Measurements from ENCODE around the gene ZNF124. TPM values are rescaled to one million over a fixed set of nuclear protein-coding genes. Genes with fewer than 3 reads are reported as not detected.
"Not testable (repeated sequence)": the region's sequence is repeated elsewhere in the genome, so short reads cannot be mapped to it uniquely, and the experiment has no call there.

Gene ZNF124
- total RNA-seq, 3 donors from 2014 or later, result 16.8 to 54.2 (median 46.5) TPM

DNA sequence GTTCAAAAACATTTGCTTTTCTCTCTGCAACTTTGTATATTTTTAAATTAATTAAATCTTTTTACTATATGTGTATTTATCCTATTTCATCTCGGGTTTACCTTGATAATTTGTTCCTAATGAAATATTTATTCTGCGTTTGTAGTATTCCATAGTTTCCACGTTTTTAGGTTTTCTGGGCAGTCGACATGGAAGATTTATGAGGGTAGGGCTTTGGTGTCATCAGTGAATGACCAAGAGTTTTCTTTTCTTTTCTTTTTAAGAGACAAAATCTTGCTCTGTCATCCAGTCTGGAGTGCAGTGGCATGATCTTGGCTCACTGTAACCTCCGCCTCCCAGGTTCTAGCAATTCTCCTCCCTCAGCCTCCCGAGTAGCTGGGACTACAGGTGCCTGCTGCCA is 50.4 kb downstream of the ZNF124 start:
- Histone ChIP-seq H3K4me3 (no peak overlapping the region), H3K9me3 (no peaks in the 10 kb centered on the region), H3K4me1 (no peaks in the 10 kb centered on the region), H3K36me3 (no peaks in the 10 kb centered on the region), H3K27ac (no peak overlapping the region), H3K27me3 (no peaks in the 10 kb centered on the region)
- no peak for DNase-seq (ENCODE audit: low spot score in 2 of 2)
- TF ChIP-seq POLR2AphosphoS5 (IDR thresholded peaks at IDR 0.05) (no peak), POLR2A (IDR thresholded peaks at IDR 0.05) (no peak)
- TF ChIP-seq, protein P1, sequence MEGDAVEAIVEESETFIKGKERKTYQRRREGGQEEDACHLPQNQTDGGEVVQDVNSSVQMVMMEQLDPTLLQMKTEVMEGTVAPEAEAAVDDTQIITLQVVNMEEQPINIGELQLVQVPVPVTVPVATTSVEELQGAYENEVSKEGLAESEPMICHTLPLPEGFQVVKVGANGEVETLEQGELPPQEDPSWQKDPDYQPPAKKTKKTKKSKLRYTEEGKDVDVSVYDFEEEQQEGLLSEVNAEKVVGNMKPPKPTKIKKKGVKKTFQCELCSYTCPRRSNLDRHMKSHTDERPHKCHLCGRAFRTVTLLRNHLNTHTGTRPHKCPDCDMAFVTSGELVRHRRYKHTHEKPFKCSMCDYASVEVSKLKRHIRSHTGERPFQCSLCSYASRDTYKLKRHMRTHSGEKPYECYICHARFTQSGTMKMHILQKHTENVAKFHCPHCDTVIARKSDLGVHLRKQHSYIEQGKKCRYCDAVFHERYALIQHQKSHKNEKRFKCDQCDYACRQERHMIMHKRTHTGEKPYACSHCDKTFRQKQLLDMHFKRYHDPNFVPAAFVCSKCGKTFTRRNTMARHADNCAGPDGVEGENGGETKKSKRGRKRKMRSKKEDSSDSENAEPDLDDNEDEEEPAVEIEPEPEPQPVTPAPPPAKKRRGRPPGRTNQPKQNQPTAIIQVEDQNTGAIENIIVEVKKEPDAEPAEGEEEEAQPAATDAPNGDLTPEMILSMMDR (IDR thresholded peaks at IDR 0.05), result no peak
- intact Hi-C loops (cut with DNase I; ENCODE audit: low total_unique reads), result no loop called here

DNA sequence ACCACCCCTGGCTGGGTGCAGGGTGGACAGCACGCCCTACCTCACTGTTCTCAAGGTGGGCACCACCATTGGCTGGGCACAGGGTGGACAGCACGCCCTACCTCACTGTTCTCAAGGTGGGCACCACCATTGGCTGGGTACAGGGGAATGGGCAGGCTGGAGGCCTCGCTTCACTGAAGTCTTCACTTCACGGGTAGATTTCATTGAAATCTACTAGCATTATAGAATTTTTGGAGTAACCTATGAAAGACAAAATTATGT is 51.5 kb downstream of the ZNF124 start:
- DNase-seq (ENCODE audit: low spot score in 2 of 2); intact Hi-C loops (cut with DNase I; ENCODE audit: low total_unique reads); H3K36me3 ChIP-seq; H3K9me3 ChIP-seq; H3K27me3 ChIP-seq; H3K4me1 ChIP-seq; H3K27ac ChIP-seq; H3K4me3 ChIP-seq: not testable (repeated sequence)

DNA sequence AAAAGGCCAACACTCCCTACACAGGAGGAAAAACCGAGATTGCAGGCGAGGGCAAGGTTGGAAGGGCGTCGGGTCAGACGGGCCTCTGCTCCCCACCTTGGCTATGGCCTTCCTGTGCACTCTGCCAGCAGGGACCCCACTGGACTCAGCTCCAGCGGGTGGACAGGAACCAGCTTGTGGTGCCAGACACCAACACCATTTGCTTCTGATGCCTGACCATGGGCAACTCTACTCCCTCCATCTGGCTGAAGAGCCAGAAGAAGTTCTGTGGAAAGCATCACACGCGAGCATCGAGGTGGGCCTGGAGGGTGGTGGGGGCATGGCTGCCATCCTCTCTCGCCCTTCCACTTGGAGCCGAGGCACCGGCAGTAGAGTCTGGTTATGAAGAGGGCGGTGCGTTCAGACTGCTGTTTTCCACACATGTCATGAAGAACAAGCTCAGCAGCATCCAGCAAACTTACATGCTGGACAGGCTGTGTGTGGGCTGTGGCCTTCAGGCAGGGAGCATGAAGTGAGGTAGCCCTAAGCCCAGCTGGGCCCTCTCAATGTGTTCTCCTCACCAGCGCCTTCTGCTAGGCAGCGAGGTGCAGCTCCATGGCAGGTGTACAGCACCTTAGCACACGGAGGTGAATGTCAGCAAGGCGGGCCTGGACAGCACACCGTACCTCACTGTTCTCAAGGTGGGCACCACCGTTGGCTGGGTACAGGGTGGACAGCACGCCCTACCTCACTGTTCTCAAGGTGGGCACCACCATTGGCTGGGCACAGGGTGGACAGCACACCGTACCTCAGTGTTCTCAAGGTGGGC is 52.0 kb downstream of the ZNF124 start:
- H3K4me3 ChIP-seq, result no peak overlapping the region
- no peak overlapping the region for H3K27ac ChIP-seq
- no peaks in the 10 kb centered on the region for H3K27me3 ChIP-seq
- H3K36me3 ChIP-seq, result no peaks in the 10 kb centered on the region
- intact Hi-C loops (cut with DNase I; ENCODE audit: low total_unique reads), result no loop called here
- TF ChIP-seq POLR2AphosphoS5 (IDR thresholded peaks at IDR 0.05) (no peak), POLR2A (IDR thresholded peaks at IDR 0.05) (no peak)
- TF ChIP-seq, protein P1 (IDR thresholded peaks at IDR 0.05), result no peak
- no peaks in the 10 kb centered on the region for H3K4me1 ChIP-seq
- no peaks in the 10 kb centered on the region for H3K9me3 ChIP-seq
- DNase-seq (ENCODE audit: low spot score in 2 of 2), result no peak

DNA sequence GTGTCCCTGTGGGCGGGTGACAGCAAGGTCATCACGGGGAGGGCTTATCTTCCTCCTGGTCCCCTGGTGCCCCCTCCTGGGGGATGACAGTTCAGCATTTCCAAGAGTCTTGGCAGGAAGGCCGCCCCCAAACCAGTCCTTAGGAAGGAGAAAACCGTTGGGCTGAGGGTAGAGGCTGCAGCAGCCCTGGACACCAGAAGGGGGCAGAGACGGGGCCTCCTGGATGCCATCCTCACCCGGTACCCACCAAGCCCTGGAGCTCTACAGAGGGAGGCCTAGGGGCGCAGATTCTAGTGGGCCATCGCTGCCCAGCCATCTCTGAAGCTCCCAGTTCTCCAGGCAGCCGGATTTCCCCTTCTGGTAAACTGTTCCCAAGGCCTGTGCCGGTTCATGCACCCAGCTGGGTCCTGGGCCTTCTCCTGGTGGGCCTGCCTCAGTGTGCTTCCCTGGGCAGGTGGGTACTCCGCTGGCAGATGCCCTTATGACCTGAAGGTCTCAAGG is 52.8 kb downstream of the ZNF124 start:
- no peak for DNase-seq (ENCODE audit: low spot score in 2 of 2)
- H3K36me3 ChIP-seq, result no peaks in the 10 kb centered on the region
- TF ChIP-seq, protein P1 (IDR thresholded peaks at IDR 0.05), result no peak
- TF ChIP-seq POLR2A (IDR thresholded peaks at IDR 0.05) (no peak), POLR2AphosphoS5 (IDR thresholded peaks at IDR 0.05) (no peak)
- H3K4me1 ChIP-seq, result no peaks in the 10 kb centered on the region
- no peaks in the 10 kb centered on the region for H3K9me3 ChIP-seq
- H3K4me3 ChIP-seq, result no peak overlapping the region
- no peak overlapping the region for H3K27ac ChIP-seq
- H3K27me3 ChIP-seq, result no peaks in the 10 kb centered on the region
- intact Hi-C loops (cut with DNase I; ENCODE audit: low total_unique reads), result no loop called here

DNA sequence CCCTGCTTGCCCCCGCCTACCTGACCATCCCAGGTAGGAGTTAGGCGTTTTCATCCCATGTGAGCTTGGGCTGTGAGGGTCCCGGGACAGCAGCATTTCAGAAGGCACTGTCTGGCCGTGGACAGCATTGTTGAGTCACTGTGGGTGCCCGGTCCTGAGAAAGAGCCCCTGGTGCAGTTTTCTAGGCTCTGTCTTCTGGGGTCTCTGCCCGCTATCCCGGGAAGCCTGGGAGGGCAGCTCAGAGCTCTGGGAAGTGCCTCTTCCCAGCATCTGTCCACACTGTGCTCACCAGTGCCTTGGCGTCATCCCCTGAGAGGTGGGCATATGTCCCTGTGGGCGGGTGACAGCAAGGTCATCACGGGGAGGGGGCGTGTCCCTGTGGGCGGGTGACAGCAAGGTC is 56.3 kb downstream of the ZNF124 start:
- Histone ChIP-seq H3K36me3 (no peaks in the 10 kb centered on the region), H3K9me3 (no peaks in the 10 kb centered on the region), H3K4me1 (no peaks in the 10 kb centered on the region), H3K4me3 (no peak overlapping the region), H3K27me3 (no peaks in the 10 kb centered on the region), H3K27ac (no peak overlapping the region)
- DNase-seq (ENCODE audit: low spot score in 2 of 2), result no peak
- TF ChIP-seq POLR2A (IDR thresholded peaks at IDR 0.05) (no peak), POLR2AphosphoS5 (IDR thresholded peaks at IDR 0.05) (no peak)
- TF ChIP-seq, protein P1 (IDR thresholded peaks at IDR 0.05), result no peak
- intact Hi-C loops (cut with DNase I; ENCODE audit: low total_unique reads), result no loop called here
